Osteoblast (primary cell): Measurements from ENCODE around the gene PALLD. TPM values are rescaled to one million over a fixed set of nuclear protein-coding genes. Genes with fewer than 3 reads are reported as not detected.
A peak's percentile ranks its signal among the peaks of the same experiment; 100 is the strongest.

ENCODE experiments used
- DNase-seq: peaks from one replicate; pipeline ENCODE4 v3.0.0; 2011; ENCODE audit warnings: low spot score, mixed read lengths; ENCODE audit not compliant: insufficient read length; ENCODE audit errors: missing footprints
- H2AFZ ChIP-seq: 2 replicates; pipeline ENCODE4 v1.6.0; 2011; ENCODE audit warnings: mild to moderate bottlenecking, low read length
- H3K27ac ChIP-seq: 2 replicates; pipeline ENCODE4 v1.5.1; 2011; ENCODE audit warnings: mild to moderate bottlenecking, low read depth, low read length, moderate library complexity
- H3K27me3 ChIP-seq: 2 replicates; pipeline ENCODE4 v1.6.0; 2012; ENCODE audit warnings: mild to moderate bottlenecking, control low read depth, inconsistent platforms, low read length, moderate library complexity; ENCODE audit not compliant: insufficient read depth
- H3K36me3 ChIP-seq: 2 replicates; pipeline ENCODE4 v1.5.1; 2011; ENCODE audit warnings: mild to moderate bottlenecking, low read length, control low read depth, moderate library complexity; ENCODE audit not compliant: insufficient read depth
- H3K4me1 ChIP-seq: 2 replicates; pipeline ENCODE4 v1.5.1; 2011; ENCODE audit warnings: mild to moderate bottlenecking, low read length, control low read depth, moderate library complexity; ENCODE audit not compliant: insufficient read depth
- H3K4me2 ChIP-seq: 2 replicates; pipeline ENCODE4 v1.6.0; 2011; ENCODE audit warnings: mild to moderate bottlenecking, low read length; ENCODE audit not compliant: insufficient read depth
- H3K4me3 ChIP-seq: fragments of 200-600 bp; sonication (generic); 3 replicates; pipeline ENCODE4 v1.5.1; 2012; ENCODE audit warnings: mild to moderate bottlenecking, low read length, inconsistent platforms; ENCODE audit not compliant: insufficient read depth
- H3K79me2 ChIP-seq: 2 replicates; pipeline ENCODE4 v1.6.0; 2012; ENCODE audit warnings: mild to moderate bottlenecking, low read length, control low read depth, inconsistent platforms; ENCODE audit not compliant: insufficient read depth
- H3K9me3 ChIP-seq: 2 replicates; pipeline ENCODE4 v1.5.1; 2011; ENCODE audit warnings: low read depth, low read length, control low read depth
- H4K20me1 ChIP-seq: 2 replicates; pipeline ENCODE4 v1.6.0; 2012; ENCODE audit warnings: mild to moderate bottlenecking, low read length, control low read depth; ENCODE audit not compliant: insufficient read depth
- total RNA-seq: library from RNA; depleted of rRNA; stranded (reverse); fragments of >200 nt; gene quantifications from 2 replicates; pipeline ENCODE4 v1.2.3, GENCODE V29; 2012
- TF ChIP-seq, protein P1 (sequence below): IDR thresholded peaks from 2 replicates; pipeline ENCODE4 v1.5.1; 2011; ENCODE audit warnings: mild to moderate bottlenecking, low read depth, low read length, moderate library complexity; ENCODE audit errors: extremely low read depth

The PALLD gene
- total RNA-seq, 1 donor = 244 TPM

DNA sequence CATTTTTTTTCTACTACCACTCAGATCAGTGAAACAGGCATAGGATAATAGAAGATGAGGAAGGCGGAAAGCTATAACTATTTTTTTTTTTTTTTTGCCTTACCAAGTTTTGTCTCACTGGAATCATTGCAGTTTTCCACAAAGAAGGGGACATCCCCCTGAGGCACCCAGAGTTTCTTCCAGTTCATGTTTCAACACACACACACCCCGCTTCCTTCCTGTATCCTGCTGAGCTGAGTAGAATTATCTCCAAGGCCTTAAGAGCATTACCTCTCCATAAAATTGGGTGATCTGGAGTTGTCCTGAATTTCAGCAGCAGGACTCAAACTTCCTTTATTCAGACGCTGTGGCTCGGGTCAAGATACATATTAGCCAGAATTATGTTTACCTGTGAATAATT lies 111.9 kb downstream of the PALLD start:
- Histone ChIP-seq H3K4me2 (no peak overlapping the region), H3K36me3 (no peaks in the 10 kb centered on the region), H3K79me2 (no peaks in the 10 kb centered on the region), H4K20me1 (no peaks in the 10 kb centered on the region), H3K4me3 (no peak overlapping the region), H3K9me3 (no peaks in the 10 kb centered on the region), H3K27me3 (no peaks in the 10 kb centered on the region), H2AFZ (no peak overlapping the region), H3K4me1 (peaks cover 51% of the 10 kb centered on the region), H3K27ac (no peak overlapping the region)
- TF ChIP-seq, protein P1, sequence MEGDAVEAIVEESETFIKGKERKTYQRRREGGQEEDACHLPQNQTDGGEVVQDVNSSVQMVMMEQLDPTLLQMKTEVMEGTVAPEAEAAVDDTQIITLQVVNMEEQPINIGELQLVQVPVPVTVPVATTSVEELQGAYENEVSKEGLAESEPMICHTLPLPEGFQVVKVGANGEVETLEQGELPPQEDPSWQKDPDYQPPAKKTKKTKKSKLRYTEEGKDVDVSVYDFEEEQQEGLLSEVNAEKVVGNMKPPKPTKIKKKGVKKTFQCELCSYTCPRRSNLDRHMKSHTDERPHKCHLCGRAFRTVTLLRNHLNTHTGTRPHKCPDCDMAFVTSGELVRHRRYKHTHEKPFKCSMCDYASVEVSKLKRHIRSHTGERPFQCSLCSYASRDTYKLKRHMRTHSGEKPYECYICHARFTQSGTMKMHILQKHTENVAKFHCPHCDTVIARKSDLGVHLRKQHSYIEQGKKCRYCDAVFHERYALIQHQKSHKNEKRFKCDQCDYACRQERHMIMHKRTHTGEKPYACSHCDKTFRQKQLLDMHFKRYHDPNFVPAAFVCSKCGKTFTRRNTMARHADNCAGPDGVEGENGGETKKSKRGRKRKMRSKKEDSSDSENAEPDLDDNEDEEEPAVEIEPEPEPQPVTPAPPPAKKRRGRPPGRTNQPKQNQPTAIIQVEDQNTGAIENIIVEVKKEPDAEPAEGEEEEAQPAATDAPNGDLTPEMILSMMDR = no peak
- DNase-seq = no peak

DNA sequence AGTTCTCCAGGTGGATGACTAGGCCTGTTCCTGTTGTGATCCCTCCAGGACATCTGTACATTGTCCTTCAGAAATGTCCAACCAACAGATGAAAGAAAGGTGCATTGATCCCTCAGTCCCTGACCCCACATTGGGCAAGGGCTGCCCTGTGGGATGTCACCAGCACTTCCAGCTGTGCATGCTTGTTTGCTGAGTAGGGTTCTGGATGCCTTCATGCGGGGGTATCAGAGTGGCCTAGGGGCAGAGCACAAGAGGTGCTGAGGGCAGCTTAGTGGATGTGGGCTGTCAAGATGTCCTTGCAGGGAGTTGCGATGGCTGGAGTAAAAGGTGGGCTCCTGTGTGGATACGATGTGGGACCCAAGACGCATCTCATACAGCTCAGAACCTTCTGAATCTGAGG lies 112.5 kb downstream of the PALLD start:
- no peak overlapping the region for H3K27ac ChIP-seq
- no peak for DNase-seq
- H2AFZ ChIP-seq = no peak overlapping the region
- no peaks in the 10 kb centered on the region for H3K27me3 ChIP-seq
- no peaks in the 10 kb centered on the region for H3K79me2 ChIP-seq
- no peak overlapping the region for H3K4me2 ChIP-seq
- no peaks in the 10 kb centered on the region for H3K36me3 ChIP-seq
- H4K20me1 ChIP-seq = no peaks in the 10 kb centered on the region
- no peak overlapping the region for H3K4me3 ChIP-seq
- H3K9me3 ChIP-seq = no peaks in the 10 kb centered on the region
- H3K4me1 ChIP-seq = peaks cover 52% of the 10 kb centered on the region
- TF ChIP-seq, protein P1 = no peak

DNA sequence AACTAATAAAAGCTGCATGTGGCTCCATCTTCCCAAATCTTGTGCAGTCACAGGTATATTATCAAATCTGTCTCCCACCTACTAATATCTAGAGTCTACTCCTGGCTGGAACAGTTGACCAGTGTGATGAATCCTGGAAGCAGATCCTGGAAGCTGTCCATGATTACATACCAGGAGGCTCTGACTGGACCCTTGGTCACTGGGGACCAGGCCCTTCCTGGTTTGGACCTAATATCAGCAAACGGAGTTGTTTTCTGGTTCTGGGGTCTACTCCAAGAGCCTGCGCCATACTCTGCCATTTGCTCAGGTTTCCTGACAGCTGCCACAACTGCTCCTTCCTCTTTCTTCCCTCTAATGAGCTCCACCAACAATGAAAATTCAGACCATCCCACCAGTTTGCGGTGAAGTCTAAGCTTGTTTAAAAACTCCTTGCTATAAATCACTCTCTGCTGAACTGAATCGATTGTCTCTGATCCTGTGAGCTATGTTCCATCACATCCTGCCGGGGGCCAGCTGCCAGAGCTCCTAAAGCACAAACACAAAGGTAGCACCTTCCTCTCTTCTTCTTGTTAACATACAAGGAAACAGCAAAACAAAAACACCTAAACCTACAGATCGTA lies 114.2 kb downstream of the PALLD start:
- H3K27me3 ChIP-seq = no peaks in the 10 kb centered on the region
- DNase-seq = no peak
- no peaks in the 10 kb centered on the region for H3K9me3 ChIP-seq
- no peak overlapping the region for H3K4me2 ChIP-seq
- H3K79me2 ChIP-seq = no peaks in the 10 kb centered on the region
- TF ChIP-seq, protein P1 = no peak
- H4K20me1 ChIP-seq = no peaks in the 10 kb centered on the region
- no peaks in the 10 kb centered on the region for H3K36me3 ChIP-seq
- H3K4me1 ChIP-seq = peaks cover 53% of the 10 kb centered on the region
- no peak overlapping the region for H2AFZ ChIP-seq
- no peak overlapping the region for H3K27ac ChIP-seq
- H3K4me3 ChIP-seq = no peak overlapping the region

DNA sequence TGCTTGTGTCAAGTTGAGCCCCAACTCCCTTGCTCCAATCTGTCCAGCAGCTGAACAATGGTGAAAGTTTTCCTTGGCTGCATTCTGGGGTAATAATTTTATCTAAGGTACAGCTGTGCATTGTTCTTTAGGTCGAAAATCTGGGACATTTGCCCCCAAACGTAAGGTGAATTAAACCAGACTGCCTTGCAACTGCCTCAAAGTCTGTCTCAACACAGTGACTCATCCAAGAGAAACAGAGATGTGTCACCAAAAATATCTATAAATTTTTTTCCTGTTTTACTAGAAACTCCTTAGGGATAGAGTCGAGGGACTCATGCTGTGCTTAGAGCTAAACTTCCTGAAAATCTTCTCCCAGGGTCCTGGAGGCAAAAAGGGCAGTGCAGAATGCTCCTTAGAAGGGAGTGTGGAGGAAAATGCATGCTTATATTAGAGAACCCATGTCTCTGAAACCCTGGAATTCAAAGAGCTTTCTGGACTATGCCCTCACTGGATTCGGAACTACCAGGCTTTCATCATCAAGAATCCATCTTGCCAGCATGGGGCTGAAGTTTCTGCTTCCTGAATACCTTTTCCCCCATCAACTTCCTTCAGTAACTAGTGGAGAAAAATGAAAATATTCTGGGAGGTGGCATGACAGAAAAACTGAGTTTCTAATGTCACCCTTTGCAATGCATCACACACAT lies 115.7 kb downstream of the PALLD start:
- TF ChIP-seq, protein P1 = no peak
- Histone ChIP-seq H3K4me2 (peak overlapping the region; percentile 43), H3K36me3 (no peaks in the 10 kb centered on the region), H3K4me3 (no peak overlapping the region), H3K9me3 (no peaks in the 10 kb centered on the region), H3K27me3 (no peaks in the 10 kb centered on the region), H3K4me1 (peaks cover 56% of the 10 kb centered on the region), H2AFZ (no peak overlapping the region), H3K27ac (peak overlapping the region; percentile 54), H3K79me2 (no peaks in the 10 kb centered on the region), H4K20me1 (no peaks in the 10 kb centered on the region)
- peak; percentile 65 for DNase-seq
